RWPE2 (cell line): ENCODE results near the gene STARD9.
"Not testable (repeated sequence)": the region's sequence is repeated elsewhere in the genome, so short reads cannot be mapped to it uniquely, and the experiment has no call there.

ENCODE experiments used
- ATAC-seq: fragments of 200-7000 bp; cut with Tn5 transposase; 3 replicates; pipeline ENCODE4 v1.9.1; 2021; ENCODE audit warnings: low read depth
- DNase-seq: peaks from one replicate; pipeline ENCODE4 v3.0.0-alpha.2; 2020; ENCODE audit warnings: low spot score
- H3K27ac ChIP-seq: fragments of 450-650 bp; 2 replicates; pipeline ENCODE4 v1.5.1; 2017; ENCODE audit warnings: mild to moderate bottlenecking; ENCODE audit not compliant: poor library complexity, severe bottlenecking
- H3K27me3 ChIP-seq: fragments of 250-450 bp; sonication (Bioruptor Pico); 2 replicates; pipeline ENCODE4 v1.5.1; 2021; ENCODE audit warnings: mild to moderate bottlenecking, moderate library complexity; ENCODE audit not compliant: insufficient read depth, poor library complexity, severe bottlenecking
- H3K36me3 ChIP-seq: fragments of 250-450 bp; sonication (Bioruptor Pico); 2 replicates; pipeline ENCODE4 v1.5.1; 2020; ENCODE audit warnings: low read depth, mild to moderate bottlenecking, moderate library complexity
- H3K4me1 ChIP-seq: fragments of 250-450 bp; sonication (Bioruptor Pico); 2 replicates; pipeline ENCODE4 v1.5.1; 2021; ENCODE audit warnings: mild to moderate bottlenecking, moderate library complexity; ENCODE audit not compliant: insufficient read depth, poor library complexity, severe bottlenecking
- H3K4me3 ChIP-seq: fragments of 250-450 bp; sonication (Bioruptor Pico); 2 replicates; pipeline ENCODE4 v1.5.1; 2021; ENCODE audit warnings: mild to moderate bottlenecking, moderate library complexity; ENCODE audit not compliant: severe bottlenecking
- H3K9me3 ChIP-seq: fragments of 250-450 bp; sonication (Bioruptor Pico); 2 replicates; pipeline ENCODE4 v1.5.1; 2021; ENCODE audit warnings: mild to moderate bottlenecking, moderate library complexity; ENCODE audit not compliant: severe bottlenecking
- TF ChIP-seq, protein P1 (sequence below): fragments of 450-650 bp; IDR thresholded peaks from one replicate; pipeline ENCODE4 v1.5.1; 2017; ENCODE audit warnings: mild to moderate bottlenecking, moderate library complexity; ENCODE audit not compliant: poor library complexity, severe bottlenecking

STARD9 gene

GRCh38 chr15:42759093-42759492 is 183.7 kb downstream of the STARD9 start:
- Histone ChIP-seq H3K9me3 (peaks cover 14% of the 10 kb centered on the region), H3K27me3 (no peaks in the 10 kb centered on the region), H3K27ac (no peak overlapping the region), H3K4me3 (no peak overlapping the region), H3K4me1 (no peaks in the 10 kb centered on the region), H3K36me3 (peaks cover 10% of the 10 kb centered on the region)
- no peak for DNase-seq
- TF ChIP-seq, protein P1, sequence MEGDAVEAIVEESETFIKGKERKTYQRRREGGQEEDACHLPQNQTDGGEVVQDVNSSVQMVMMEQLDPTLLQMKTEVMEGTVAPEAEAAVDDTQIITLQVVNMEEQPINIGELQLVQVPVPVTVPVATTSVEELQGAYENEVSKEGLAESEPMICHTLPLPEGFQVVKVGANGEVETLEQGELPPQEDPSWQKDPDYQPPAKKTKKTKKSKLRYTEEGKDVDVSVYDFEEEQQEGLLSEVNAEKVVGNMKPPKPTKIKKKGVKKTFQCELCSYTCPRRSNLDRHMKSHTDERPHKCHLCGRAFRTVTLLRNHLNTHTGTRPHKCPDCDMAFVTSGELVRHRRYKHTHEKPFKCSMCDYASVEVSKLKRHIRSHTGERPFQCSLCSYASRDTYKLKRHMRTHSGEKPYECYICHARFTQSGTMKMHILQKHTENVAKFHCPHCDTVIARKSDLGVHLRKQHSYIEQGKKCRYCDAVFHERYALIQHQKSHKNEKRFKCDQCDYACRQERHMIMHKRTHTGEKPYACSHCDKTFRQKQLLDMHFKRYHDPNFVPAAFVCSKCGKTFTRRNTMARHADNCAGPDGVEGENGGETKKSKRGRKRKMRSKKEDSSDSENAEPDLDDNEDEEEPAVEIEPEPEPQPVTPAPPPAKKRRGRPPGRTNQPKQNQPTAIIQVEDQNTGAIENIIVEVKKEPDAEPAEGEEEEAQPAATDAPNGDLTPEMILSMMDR = no peak
- peak; percentile 38; the same call in 2 of the 3 replicates for ATAC-seq

DNA sequence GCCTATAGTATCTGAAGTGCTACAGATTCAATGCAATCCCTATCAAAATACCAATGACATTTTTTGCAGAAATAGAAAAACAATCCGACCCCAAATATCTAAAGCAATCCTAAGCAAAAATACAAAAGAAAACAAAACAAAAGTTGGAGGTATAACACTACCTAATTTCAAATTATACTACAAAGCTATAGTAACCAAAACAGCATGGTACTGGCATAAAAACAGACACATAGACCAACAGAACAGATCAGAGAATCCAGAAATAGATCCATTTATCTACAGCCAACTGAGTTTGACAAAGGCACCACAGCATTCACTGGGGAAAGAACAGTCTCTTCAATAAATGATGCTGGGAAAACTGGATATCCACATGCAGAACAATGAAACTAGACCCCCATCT is 185.4 kb downstream of the STARD9 start:
- peaks cover 10% of the 10 kb centered on the region for H3K36me3 ChIP-seq
- ATAC-seq (no peak), DNase-seq (no peak)
- H3K9me3 ChIP-seq = peaks cover 14% of the 10 kb centered on the region
- no peak overlapping the region for H3K4me3 ChIP-seq
- H3K27ac ChIP-seq = no peak overlapping the region
- H3K27me3 ChIP-seq = no peaks in the 10 kb centered on the region
- H3K4me1 ChIP-seq = no peaks in the 10 kb centered on the region
- TF ChIP-seq, protein P1 = no peak

DNA sequence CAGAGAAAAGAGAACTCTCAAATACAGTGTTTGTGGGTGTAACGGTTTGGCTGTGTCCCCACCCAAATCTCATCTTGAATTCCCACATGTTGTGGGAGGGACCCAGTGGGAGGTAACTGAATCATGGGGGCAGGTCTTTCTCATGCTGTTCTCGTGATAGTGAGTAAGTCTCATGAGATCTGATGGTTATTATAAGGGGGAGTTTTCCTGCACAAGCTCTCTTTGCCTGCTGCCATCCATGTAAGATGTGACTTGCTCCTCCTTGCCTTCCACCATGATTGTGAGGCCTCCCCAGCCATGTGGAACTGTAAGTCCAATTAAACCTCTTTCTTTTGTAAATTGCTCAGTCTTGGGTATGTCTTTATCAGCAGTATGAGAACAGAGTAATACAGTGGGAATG is 186.4 kb downstream of the STARD9 start:
- H3K36me3 ChIP-seq, H3K27ac ChIP-seq, H3K4me3 ChIP-seq, ATAC-seq, H3K4me1 ChIP-seq, H3K27me3 ChIP-seq, DNase-seq: not testable (repeated sequence)
- peaks cover 14% of the 10 kb centered on the region for H3K9me3 ChIP-seq

DNA sequence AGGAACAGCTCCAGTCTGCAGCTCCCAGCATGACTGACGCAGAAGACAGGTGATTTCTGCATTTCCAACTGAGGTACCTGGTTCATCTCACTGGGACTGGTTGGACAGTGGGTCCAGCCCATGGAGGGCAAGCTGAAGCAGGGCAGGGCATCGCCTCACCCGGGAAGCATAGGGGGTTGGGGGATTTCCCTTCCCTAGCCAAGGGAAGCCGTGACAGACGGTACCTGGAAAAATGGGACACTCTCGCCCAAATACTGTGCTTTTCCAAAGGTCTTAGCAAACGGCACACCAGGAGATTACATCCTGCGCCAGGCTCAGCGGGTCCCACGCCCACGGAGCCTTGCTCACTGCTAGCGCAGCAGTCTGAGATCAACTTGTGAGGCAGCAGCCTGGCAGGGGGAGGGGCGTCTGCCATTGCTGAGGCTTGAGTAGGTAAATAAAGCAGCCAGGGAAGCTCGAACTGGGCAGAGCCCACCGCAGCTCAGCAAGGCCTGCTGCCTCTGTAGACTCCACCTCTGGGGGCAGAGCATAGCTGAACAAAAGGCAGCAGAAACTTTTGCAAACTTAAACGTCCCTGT is 188.8 kb downstream of the STARD9 start:
- DNase-seq = not testable (repeated sequence)

GRCh38 chr15:42766109-42766508 is 190.7 kb downstream of the STARD9 start:
- H3K27ac ChIP-seq, H3K4me1 ChIP-seq, H3K9me3 ChIP-seq, H3K4me3 ChIP-seq, DNase-seq, ATAC-seq, H3K27me3 ChIP-seq: not testable (repeated sequence)
- peaks cover 13% of the 10 kb centered on the region for H3K36me3 ChIP-seq

More for the DNA sequence above, 188.8 kb downstream of the STARD9 start:
- not testable (repeated sequence) for H3K27ac ChIP-seq, H3K36me3 ChIP-seq, H3K4me3 ChIP-seq, H3K27me3 ChIP-seq, ATAC-seq, H3K4me1 ChIP-seq
- H3K9me3 ChIP-seq = peaks cover 14% of the 10 kb centered on the region
